ENCODE measurements around the gene UPK1A.

- TF ChIP-seq POLR2AphosphoS5 (IDR thresholded peaks at IDR 0.05) (no peak), EZH2 (IDR thresholded peaks at IDR 0.05; ENCODE audit: borderline replicate concordance, insufficient read depth, low read length, poor library complexity, severe bottlenecking) (no peak), REST (IDR thresholded peaks at IDR 0.05; ENCODE audit: borderline replicate concordance) (no peak), SMC3 (conservative IDR thresholded peaks at IDR 0.05; ENCODE audit: poor library complexity) (no peak), CTCF (IDR thresholded peaks at IDR 0.05; ENCODE audit: poor library complexity, severe bottlenecking) (no peak), MXI1 (conservative IDR thresholded peaks at IDR 0.05; ENCODE audit: poor library complexity, severe bottlenecking) (no peak), RAD21 (conservative IDR thresholded peaks at IDR 0.05) (no peak)
Observed at GRCh38 chr19:35673121-35673804, 6.9 kb downstream of the UPK1A start.

Data from neural cell (in vitro differentiated cells).